Mesothelial cell of epicardium (in vitro differentiated cells): ENCODE measurements around the gene ADAT2. TPM values are rescaled to one million over a fixed set of nuclear protein-coding genes. Genes with fewer than 3 reads are reported as not detected.

Experiments used
- DNase-seq, 2 experiments: peaks; one replicate each; pipeline ENCODE4 v3.0.0; 2021; ENCODE audit warnings: low spot score in 2 of 2; ENCODE audit not compliant: unreplicated experiment in 2 of 2
- H3K27ac Mint-ChIP-seq: 2 replicates; pipeline ENCODE4 v1.8.0; 2021; ENCODE audit warnings: mixed read lengths
- H3K27me3 Mint-ChIP-seq: 2 replicates; pipeline ENCODE4 v1.8.0; 2021; ENCODE audit warnings: low read depth, mixed read lengths
- H3K36me3 Mint-ChIP-seq: 2 replicates; pipeline ENCODE4 v1.8.0; 2021; ENCODE audit warnings: mixed read lengths
- H3K4me1 Mint-ChIP-seq: 2 replicates; pipeline ENCODE4 v1.8.0; 2021; ENCODE audit warnings: mixed read lengths
- H3K4me3 Mint-ChIP-seq: 2 replicates; pipeline ENCODE4 v1.8.0; 2021; ENCODE audit warnings: mild to moderate bottlenecking, moderate library complexity, mixed read lengths
- H3K9me3 Mint-ChIP-seq: 2 replicates; pipeline ENCODE4 v1.8.0; 2021; ENCODE audit warnings: mixed read lengths
- total RNA-seq: library from RNA; stranded (reverse); gene quantifications from 3 replicates; pipeline ENCODE4 v1.2.1, GENCODE V29; 2021
- TF ChIP-seq, protein P1 (sequence below): fragments of 200-600 bp; sonication (generic); IDR thresholded peaks from one replicate; pipeline ENCODE4 v1.5.0; 2021; ENCODE audit warnings: antibody characterized with exemption; ENCODE audit not compliant: unreplicated experiment

Gene ADAT2
- total RNA-seq, 1 donor from 2014 or later = 16.5 TPM

DNA sequence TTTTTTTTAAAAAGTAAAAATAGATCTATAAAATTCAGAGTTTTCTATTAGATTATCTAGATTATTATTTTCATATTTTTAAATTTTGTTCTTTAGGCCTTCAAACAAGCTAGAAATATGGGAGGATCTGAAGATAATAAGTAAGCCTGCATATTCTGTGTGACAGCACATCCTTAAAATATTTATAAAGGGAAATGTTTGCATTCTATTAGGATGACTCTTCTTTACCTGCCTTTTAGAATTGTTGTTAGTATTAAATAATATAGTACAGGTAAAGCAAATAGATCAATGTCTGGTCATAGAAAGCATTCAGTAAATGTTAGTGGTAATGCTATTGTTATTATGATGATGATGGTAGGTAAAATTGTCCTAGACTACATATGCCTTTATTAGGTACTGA lies 17.5 kb upstream of the ADAT2 start:
- DNase-seq = no peak
- Mint-ChIP-seq H3K4me1 (no peaks in the 10 kb centered on the region), H3K27me3 (no peaks in the 10 kb centered on the region), H3K4me3 (no peak overlapping the region), H3K27ac (no peak overlapping the region), H3K9me3 (no peaks in the 10 kb centered on the region), H3K36me3 (peaks cover 15% of the 10 kb centered on the region)
- TF ChIP-seq, protein P1, sequence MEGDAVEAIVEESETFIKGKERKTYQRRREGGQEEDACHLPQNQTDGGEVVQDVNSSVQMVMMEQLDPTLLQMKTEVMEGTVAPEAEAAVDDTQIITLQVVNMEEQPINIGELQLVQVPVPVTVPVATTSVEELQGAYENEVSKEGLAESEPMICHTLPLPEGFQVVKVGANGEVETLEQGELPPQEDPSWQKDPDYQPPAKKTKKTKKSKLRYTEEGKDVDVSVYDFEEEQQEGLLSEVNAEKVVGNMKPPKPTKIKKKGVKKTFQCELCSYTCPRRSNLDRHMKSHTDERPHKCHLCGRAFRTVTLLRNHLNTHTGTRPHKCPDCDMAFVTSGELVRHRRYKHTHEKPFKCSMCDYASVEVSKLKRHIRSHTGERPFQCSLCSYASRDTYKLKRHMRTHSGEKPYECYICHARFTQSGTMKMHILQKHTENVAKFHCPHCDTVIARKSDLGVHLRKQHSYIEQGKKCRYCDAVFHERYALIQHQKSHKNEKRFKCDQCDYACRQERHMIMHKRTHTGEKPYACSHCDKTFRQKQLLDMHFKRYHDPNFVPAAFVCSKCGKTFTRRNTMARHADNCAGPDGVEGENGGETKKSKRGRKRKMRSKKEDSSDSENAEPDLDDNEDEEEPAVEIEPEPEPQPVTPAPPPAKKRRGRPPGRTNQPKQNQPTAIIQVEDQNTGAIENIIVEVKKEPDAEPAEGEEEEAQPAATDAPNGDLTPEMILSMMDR = no peak

DNA sequence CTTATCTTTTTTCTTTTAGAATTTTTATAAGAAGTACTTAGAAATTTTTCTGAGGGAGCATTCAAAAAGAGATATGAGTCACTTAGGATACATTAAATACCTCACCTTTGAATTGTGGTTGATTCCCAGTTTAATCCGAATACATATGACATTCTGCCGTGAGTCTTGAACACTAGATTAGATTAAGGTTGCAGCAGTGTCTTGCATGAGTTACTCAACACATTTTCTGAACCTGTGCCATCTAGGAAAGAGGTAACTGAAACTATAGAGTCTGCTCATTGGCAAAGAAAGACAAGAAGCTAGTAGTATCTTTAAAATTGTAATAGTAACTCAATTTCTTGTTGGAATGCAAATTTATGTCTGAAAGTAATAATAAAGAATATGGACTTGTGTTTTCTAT lies 15.1 kb upstream of the ADAT2 start:
- peaks cover 20% of the 10 kb centered on the region for H3K36me3 Mint-ChIP-seq
- DNase-seq = no peak

DNA sequence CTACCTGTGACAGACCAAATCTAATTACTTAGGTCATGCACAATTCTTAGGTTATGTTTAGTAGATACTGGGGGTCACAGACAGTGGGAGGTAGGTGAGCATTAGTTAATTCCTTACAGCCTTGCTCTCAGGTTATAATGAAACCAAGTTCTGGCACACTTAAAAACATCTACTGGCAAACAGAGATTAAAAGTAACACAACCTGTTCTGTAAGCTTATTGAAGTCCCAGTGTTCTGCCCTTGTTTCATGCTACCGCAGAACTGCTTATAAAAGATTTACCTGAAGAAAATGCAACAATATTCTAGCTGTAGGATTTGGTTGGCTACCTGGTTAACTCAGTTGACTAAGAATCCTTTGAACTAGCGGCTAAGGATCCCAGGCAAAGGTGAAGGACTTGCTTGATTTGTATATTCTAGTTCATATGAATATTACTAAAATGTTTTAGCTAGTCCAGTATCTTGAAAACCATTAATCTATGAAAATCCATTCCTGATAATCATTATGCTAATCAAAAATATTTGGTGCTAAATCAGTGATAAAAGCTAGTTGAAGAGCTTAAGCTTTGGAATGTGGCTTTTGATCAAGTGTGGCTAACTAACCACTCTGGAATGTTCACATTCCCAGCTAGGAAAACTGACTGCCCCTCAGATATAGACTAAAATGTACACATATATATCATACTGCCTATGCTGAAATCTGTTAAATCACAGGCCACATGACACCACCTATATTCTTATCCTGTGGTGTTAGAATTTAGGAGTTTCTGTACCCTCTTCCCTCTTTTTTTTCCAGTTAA lies 7.3 kb upstream of the ADAT2 start:
- no peak for DNase-seq
- Mint-ChIP-seq H3K27me3 (no peaks in the 10 kb centered on the region), H3K4me1 (peaks cover 18% of the 10 kb centered on the region), H3K4me3 (no peak overlapping the region), H3K9me3 (no peaks in the 10 kb centered on the region), H3K36me3 (peaks cover 18% of the 10 kb centered on the region), H3K27ac (peak overlapping the region; percentile 83)
- TF ChIP-seq, protein P1 = no peak

More for the DNA sequence above, 15.1 kb upstream of the ADAT2 start:
- Mint-ChIP-seq H3K4me3 (no peak overlapping the region), H3K27me3 (no peaks in the 10 kb centered on the region), H3K27ac (no peak overlapping the region), H3K9me3 (no peaks in the 10 kb centered on the region), H3K4me1 (no peaks in the 10 kb centered on the region)
- TF ChIP-seq, protein P1 = no peak

DNA sequence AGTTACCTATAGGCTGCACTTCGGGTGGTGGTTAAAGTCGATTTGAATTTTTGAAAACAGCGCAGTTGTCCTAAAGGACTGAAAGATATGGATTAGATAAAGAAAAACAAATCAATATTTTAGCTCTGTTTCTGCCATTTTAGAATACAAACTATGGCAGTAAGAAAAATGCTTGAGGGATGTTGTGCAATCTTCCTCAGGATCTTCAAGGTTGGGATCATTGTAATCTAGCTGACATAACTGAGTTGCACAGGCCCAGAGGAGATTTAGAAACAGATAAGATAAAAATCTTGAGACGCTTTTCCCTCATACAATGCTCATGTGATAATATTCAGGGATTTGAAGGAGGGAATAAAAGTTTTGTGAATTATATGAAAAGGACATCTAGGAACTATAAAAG lies 1.0 kb upstream of the ADAT2 start:
- TF ChIP-seq, protein P1 = no peak
- no peaks in the 10 kb centered on the region for H3K9me3 Mint-ChIP-seq
- peak overlapping the region; percentile 98 for H3K27ac Mint-ChIP-seq
- H3K36me3 Mint-ChIP-seq = peaks cover 7% of the 10 kb centered on the region
- H3K4me1 Mint-ChIP-seq = peaks cover 14% of the 10 kb centered on the region
- no peaks in the 10 kb centered on the region for H3K27me3 Mint-ChIP-seq
- peak overlapping the region; percentile 98 for H3K4me3 Mint-ChIP-seq
- DNase-seq = no peak

DNA sequence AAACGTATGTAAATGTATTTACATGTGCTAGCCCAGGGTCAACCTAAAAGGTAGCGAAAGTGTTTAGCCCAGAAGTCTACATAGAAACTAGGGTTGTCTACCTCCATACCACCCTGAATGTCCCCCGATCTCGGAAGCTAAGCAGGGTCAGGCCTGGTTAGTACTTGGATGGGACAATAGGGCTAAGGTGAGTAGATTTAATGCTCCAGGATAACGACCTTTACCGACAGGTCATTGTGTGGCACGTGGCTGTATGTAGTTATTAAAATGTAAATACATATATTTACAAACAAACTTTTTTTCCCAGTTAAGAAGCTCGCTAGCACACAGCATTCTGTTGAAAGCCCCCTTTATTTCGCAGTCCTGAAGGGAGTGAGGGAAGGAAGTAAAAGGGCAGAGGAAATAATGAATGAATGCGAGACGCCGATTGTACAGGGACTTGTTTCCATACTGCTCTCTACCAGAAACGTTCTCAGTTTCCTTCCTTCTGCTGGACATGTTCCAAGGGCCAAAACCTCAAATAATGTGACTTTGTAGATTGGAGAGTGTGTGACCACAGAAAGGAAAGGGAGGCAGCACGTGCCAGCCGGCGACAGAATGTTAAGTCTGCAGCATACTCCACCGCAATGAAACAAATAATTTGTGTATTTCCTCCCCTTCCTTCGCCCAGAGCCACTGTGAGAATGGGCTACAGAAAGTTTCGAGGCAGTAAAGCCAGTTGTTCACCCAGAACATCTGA lies 612 bp downstream of the ADAT2 start:
- peak overlapping the region; percentile 98 for H3K27ac Mint-ChIP-seq
- peak overlapping the region; percentile 98 for H3K4me3 Mint-ChIP-seq
- peaks cover 14% of the 10 kb centered on the region for H3K4me1 Mint-ChIP-seq
- no peaks in the 10 kb centered on the region for H3K9me3 Mint-ChIP-seq
- H3K27me3 Mint-ChIP-seq = no peaks in the 10 kb centered on the region
- TF ChIP-seq, protein P1 = no peak
- H3K36me3 Mint-ChIP-seq = peaks cover 6% of the 10 kb centered on the region
- DNase-seq = peak in 1 of 2 experiments; percentile 39
